Measurements from ENCODE around the gene GOLPH3. TPM values are rescaled to one million over a fixed set of nuclear protein-coding genes. Genes with fewer than 3 reads are reported as not detected.

GOLPH3 gene
- total RNA-seq, 2 experiments from 2014 or later: 65.3 to 69.7 TPM

- Mint-ChIP-seq H3K27ac (no peak overlapping the region), H3K9me3 (no peaks in the 10 kb centered on the region), H3K4me1 (peaks cover 7% of the 10 kb centered on the region), H3K27me3 (no peaks in the 10 kb centered on the region), H3K36me3 (peaks cover 20% of the 10 kb centered on the region), H3K4me3 (no peak overlapping the region)
- POLR2A ChIA-PET: interaction anchor here (0.9 kb wide), 1 partner anchor 10 kb away, joined by 3 read pairs; no protein-coding TSS in a partner anchor
- ATAC-seq (ENCODE audit: low read depth): no peak
- no peak for DNase-seq
These were observed 11.1 kb downstream of the GOLPH3 start for GRCh38 chr5:32163053-32163452.

- Mint-ChIP-seq H3K4me1 (peaks cover 5% of the 10 kb centered on the region), H3K27ac (no peak overlapping the region), H3K27me3 (no peaks in the 10 kb centered on the region), H3K36me3 (peaks cover 17% of the 10 kb centered on the region), H3K4me3 (no peak overlapping the region), H3K9me3 (no peaks in the 10 kb centered on the region)
- no peak for ATAC-seq (ENCODE audit: low read depth)
- no peak for DNase-seq
- POLR2A ChIA-PET: no interaction called here
These were observed 13.9 kb downstream of the GOLPH3 start for GRCh38 chr5:32160228-32160627.

GRCh38 chr5:32159328-32160072 is 14.6 kb downstream of the GOLPH3 start:
- no peaks in the 10 kb centered on the region for H3K9me3 Mint-ChIP-seq
- POLR2A ChIA-PET: no interaction called here
- peaks cover 16% of the 10 kb centered on the region for H3K36me3 Mint-ChIP-seq
- ATAC-seq (ENCODE audit: low read depth) (no peak), DNase-seq (no peak)
- H3K27ac Mint-ChIP-seq: no peak overlapping the region
- no peak overlapping the region for H3K4me3 Mint-ChIP-seq
- peaks cover 7% of the 10 kb centered on the region for H3K4me1 Mint-ChIP-seq
- H3K27me3 Mint-ChIP-seq: no peaks in the 10 kb centered on the region

GRCh38 chr5:32158679-32158975 is 15.5 kb downstream of the GOLPH3 start:
- Mint-ChIP-seq H3K4me3 (no peak overlapping the region), H3K36me3 (peaks cover 15% of the 10 kb centered on the region), H3K27me3 (no peaks in the 10 kb centered on the region), H3K9me3 (no peaks in the 10 kb centered on the region), H3K4me1 (peaks cover 6% of the 10 kb centered on the region), H3K27ac (no peak overlapping the region)
- POLR2A ChIA-PET: no interaction called here
- no peak for ATAC-seq (ENCODE audit: low read depth)
- DNase-seq: no peak

- peaks cover 19% of the 10 kb centered on the region for H3K36me3 Mint-ChIP-seq
- H3K27ac Mint-ChIP-seq: no peak overlapping the region
- H3K4me3 Mint-ChIP-seq: no peak overlapping the region
- ATAC-seq (ENCODE audit: low read depth) (no peak), DNase-seq (no peak)
- no peaks in the 10 kb centered on the region for H3K9me3 Mint-ChIP-seq
- POLR2A ChIA-PET: no interaction called here
- peaks cover 6% of the 10 kb centered on the region for H3K4me1 Mint-ChIP-seq
- H3K27me3 Mint-ChIP-seq: no peaks in the 10 kb centered on the region
These were observed 17.0 kb downstream of the GOLPH3 start for GRCh38 chr5:32157078-32157477.

- peaks cover 22% of the 10 kb centered on the region for H3K36me3 Mint-ChIP-seq
- POLR2A ChIA-PET: no interaction called here
- no peaks in the 10 kb centered on the region for H3K27me3 Mint-ChIP-seq
- no peak overlapping the region for H3K4me3 Mint-ChIP-seq
- no peak overlapping the region for H3K27ac Mint-ChIP-seq
- DNase-seq: no peak
- H3K4me1 Mint-ChIP-seq: peaks cover 8% of the 10 kb centered on the region
- no peak for ATAC-seq (ENCODE audit: low read depth)
- H3K9me3 Mint-ChIP-seq: peaks cover 1% of the 10 kb centered on the region
These were observed 17.5 kb downstream of the GOLPH3 start for GRCh38 chr5:32156635-32157034.

- Mint-ChIP-seq H3K27ac (no peak overlapping the region), H3K4me1 (peaks cover 8% of the 10 kb centered on the region), H3K4me3 (no peak overlapping the region), H3K27me3 (no peaks in the 10 kb centered on the region), H3K36me3 (peaks cover 17% of the 10 kb centered on the region), H3K9me3 (peaks cover 1% of the 10 kb centered on the region)
- DNase-seq (no peak), ATAC-seq (ENCODE audit: low read depth) (no peak)
- POLR2A ChIA-PET: no interaction called here
These were observed 18.9 kb downstream of the GOLPH3 start for GRCh38 chr5:32155211-32155610.

GRCh38 chr5:32153723-32154122 is 20.4 kb downstream of the GOLPH3 start:
- Mint-ChIP-seq H3K27me3 (no peaks in the 10 kb centered on the region), H3K4me1 (peaks cover 11% of the 10 kb centered on the region), H3K4me3 (no peak overlapping the region), H3K36me3 (peaks cover 22% of the 10 kb centered on the region), H3K9me3 (peaks cover 1% of the 10 kb centered on the region), H3K27ac (no peak overlapping the region)
- no peak for DNase-seq
- no peak for ATAC-seq (ENCODE audit: low read depth)
- POLR2A ChIA-PET: no interaction called here

- Mint-ChIP-seq H3K4me3 (no peak overlapping the region), H3K4me1 (peaks cover 16% of the 10 kb centered on the region), H3K36me3 (peaks cover 30% of the 10 kb centered on the region), H3K9me3 (peaks cover 1% of the 10 kb centered on the region), H3K27me3 (no peaks in the 10 kb centered on the region), H3K27ac (no peak overlapping the region)
- ATAC-seq (ENCODE audit: low read depth): no peak
- no peak for DNase-seq
- POLR2A ChIA-PET: no interaction called here
These were observed 22.9 kb downstream of the GOLPH3 start for GRCh38 chr5:32151198-32151597.

- no peaks in the 10 kb centered on the region for H3K27me3 Mint-ChIP-seq
- peaks cover 33% of the 10 kb centered on the region for H3K36me3 Mint-ChIP-seq
- DNase-seq (no peak), ATAC-seq (ENCODE audit: low read depth) (no peak)
- POLR2A ChIA-PET: no interaction called here
- H3K9me3 Mint-ChIP-seq: peaks cover 1% of the 10 kb centered on the region
- no peak overlapping the region for H3K4me3 Mint-ChIP-seq
- peaks cover 16% of the 10 kb centered on the region for H3K4me1 Mint-ChIP-seq
- no peak overlapping the region for H3K27ac Mint-ChIP-seq
These were observed 23.8 kb downstream of the GOLPH3 start for GRCh38 chr5:32150366-32150765.

GRCh38 chr5:32147959-32148358 is 26.2 kb downstream of the GOLPH3 start:
- no peak overlapping the region for H3K4me3 Mint-ChIP-seq
- peaks cover 17% of the 10 kb centered on the region for H3K4me1 Mint-ChIP-seq
- peaks cover 1% of the 10 kb centered on the region for H3K9me3 Mint-ChIP-seq
- POLR2A ChIA-PET: interaction anchor here (0.6 kb wide), 1 partner anchor 192 kb away, joined by 4 read pairs; no protein-coding TSS in a partner anchor
- ATAC-seq (ENCODE audit: low read depth): no peak
- peaks cover 38% of the 10 kb centered on the region for H3K36me3 Mint-ChIP-seq
- no peak overlapping the region for H3K27ac Mint-ChIP-seq
- no peaks in the 10 kb centered on the region for H3K27me3 Mint-ChIP-seq
- DNase-seq: no peak

- Mint-ChIP-seq H3K4me1 (peaks cover 17% of the 10 kb centered on the region), H3K9me3 (peaks cover 1% of the 10 kb centered on the region), H3K36me3 (peaks cover 37% of the 10 kb centered on the region), H3K27me3 (no peaks in the 10 kb centered on the region), H3K4me3 (no peak overlapping the region), H3K27ac (no peak overlapping the region)
- DNase-seq: no peak
- no peak for ATAC-seq (ENCODE audit: low read depth)
- POLR2A ChIA-PET: no interaction called here
These were observed 26.9 kb downstream of the GOLPH3 start for GRCh38 chr5:32147236-32147635.

GRCh38 chr5:32145378-32145777 is 28.7 kb downstream of the GOLPH3 start:
- POLR2A ChIA-PET: no interaction called here
- Mint-ChIP-seq H3K9me3 (no peaks in the 10 kb centered on the region), H3K36me3 (peaks cover 43% of the 10 kb centered on the region), H3K4me3 (no peak overlapping the region), H3K4me1 (peaks cover 14% of the 10 kb centered on the region), H3K27ac (no peak overlapping the region), H3K27me3 (no peaks in the 10 kb centered on the region)
- DNase-seq (no peak), ATAC-seq (ENCODE audit: low read depth) (no peak)

GRCh38 chr5:32144378-32145207 is 29.5 kb downstream of the GOLPH3 start:
- Mint-ChIP-seq H3K27me3 (no peaks in the 10 kb centered on the region), H3K9me3 (no peaks in the 10 kb centered on the region), H3K4me3 (no peak overlapping the region), H3K27ac (no peak overlapping the region), H3K4me1 (peaks cover 14% of the 10 kb centered on the region), H3K36me3 (peaks cover 43% of the 10 kb centered on the region)
- no peak for DNase-seq
- POLR2A ChIA-PET: no interaction called here
- ATAC-seq (ENCODE audit: low read depth): no peak
